H9 (cell line): ENCODE measurements around the gene SRRD. TPM values are rescaled to one million over a fixed set of nuclear protein-coding genes. Genes with fewer than 3 reads are reported as not detected.

Experiments
- DNase-seq: peaks from one replicate; pipeline ENCODE4 v3.0.0-alpha.2; 2017
- H2AFZ ChIP-seq: one replicate; pipeline ENCODE4 v1.6.1; 2013; ENCODE audit warnings: mild to moderate bottlenecking, low read length, control low read depth, moderate library complexity
- H2AK5ac ChIP-seq: 2 replicates; pipeline ENCODE4 v1.6.1; 2013; ENCODE audit warnings: low read length, control low read depth, mixed read lengths; ENCODE audit not compliant: insufficient read length
- H2BK120ac ChIP-seq: one replicate; pipeline ENCODE4 v1.6.1; 2013; ENCODE audit warnings: low read depth, mild to moderate bottlenecking, low read length, control low read depth, inconsistent platforms; ENCODE audit not compliant: poor library complexity, severe bottlenecking
- H2BK12ac ChIP-seq: 2 replicates; pipeline ENCODE4 v1.6.1; 2013; ENCODE audit warnings: low read length, control low read depth, mixed read lengths, low read depth; ENCODE audit not compliant: insufficient read length
- H2BK15ac ChIP-seq: 2 replicates; pipeline ENCODE4 v1.6.1; 2013; ENCODE audit warnings: low read depth, low read length, control low read depth
- H2BK20ac ChIP-seq: one replicate; pipeline ENCODE4 v1.6.1; 2013; ENCODE audit warnings: low read depth, mild to moderate bottlenecking, low read length, control low read depth, inconsistent platforms; ENCODE audit not compliant: poor library complexity, severe bottlenecking
- H2BK5ac ChIP-seq: 2 replicates; pipeline ENCODE4 v1.6.1; 2013; ENCODE audit warnings: low read length, control low read depth, mixed read lengths; ENCODE audit not compliant: insufficient read length
- H3K14ac ChIP-seq: 2 replicates; pipeline ENCODE4 v1.6.1; 2013; ENCODE audit warnings: low read length, control low read depth; ENCODE audit not compliant: insufficient read depth
- H3K18ac ChIP-seq: 2 replicates; pipeline ENCODE4 v1.6.1; 2013; ENCODE audit warnings: low read depth, mild to moderate bottlenecking, mixed read lengths, low read length, control low read depth; ENCODE audit not compliant: insufficient read length
- H3K23ac ChIP-seq: 2 replicates; pipeline ENCODE4 v1.6.1; 2013; ENCODE audit warnings: low read length, control low read depth, mixed read lengths, low read depth; ENCODE audit not compliant: insufficient read length
- H3K23me2 ChIP-seq: 2 replicates; pipeline ENCODE4 v1.6.1; 2013; ENCODE audit warnings: low read depth, mild to moderate bottlenecking, mixed read lengths, low read length, control low read depth; ENCODE audit not compliant: insufficient read length, poor library complexity, severe bottlenecking
- H3K27ac ChIP-seq: 2 replicates; pipeline ENCODE4 v1.5.1; 2013; ENCODE audit warnings: low read length, control low read depth, mixed read lengths, low read depth; ENCODE audit not compliant: insufficient read length
- H3K27me3 ChIP-seq: 2 replicates; pipeline ENCODE4 v1.6.1; 2013; ENCODE audit warnings: low read length, control low read depth, inconsistent platforms; ENCODE audit not compliant: insufficient read depth
- H3K4ac ChIP-seq: 2 replicates; pipeline ENCODE4 v1.6.1; 2013; ENCODE audit warnings: low read depth, mild to moderate bottlenecking, control low read depth, inconsistent platforms, low read length, moderate library complexity
- H3K4me1 ChIP-seq: 2 replicates; pipeline ENCODE4 v1.6.1; 2013; ENCODE audit warnings: low read length, control low read depth, inconsistent platforms; ENCODE audit not compliant: insufficient read depth
- H3K4me2 ChIP-seq: 2 replicates; pipeline ENCODE4 v1.6.1; 2013; ENCODE audit warnings: low read length, control low read depth, mixed read lengths; ENCODE audit not compliant: insufficient read length, insufficient read depth
- H3K56ac ChIP-seq: 2 replicates; pipeline ENCODE4 v1.6.1; 2013; ENCODE audit warnings: low read depth, mild to moderate bottlenecking, mixed read lengths, low read length, control low read depth; ENCODE audit not compliant: insufficient read length
- H3K79me1 ChIP-seq: 2 replicates; pipeline ENCODE4 v1.6.1; 2013; ENCODE audit warnings: low read depth, mild to moderate bottlenecking, moderate library complexity, low read length, control low read depth, inconsistent platforms; ENCODE audit not compliant: insufficient read depth, poor library complexity, severe bottlenecking
- H3K79me2 ChIP-seq: 2 replicates; pipeline ENCODE4 v1.6.1; 2013; ENCODE audit warnings: low read length, control low read depth, inconsistent platforms; ENCODE audit not compliant: insufficient read depth
- H3K9ac ChIP-seq: 2 replicates; pipeline ENCODE4 v1.6.1; 2013; ENCODE audit warnings: low read length, control low read depth, mixed read lengths; ENCODE audit not compliant: insufficient read length; ENCODE audit errors: extremely low read depth
- H3K9me3 ChIP-seq: one replicate; pipeline ENCODE4 v1.6.1; 2013; ENCODE audit warnings: low read depth, low read length, inconsistent platforms; ENCODE audit not compliant: control insufficient read depth
- H3T11ph ChIP-seq: one replicate; pipeline ENCODE4 v1.6.1; 2013; ENCODE audit warnings: mild to moderate bottlenecking, low read length, control low read depth, inconsistent platforms
- H4K20me1 ChIP-seq: one replicate; pipeline ENCODE4 v1.6.1; 2013; ENCODE audit not compliant: control insufficient read depth, insufficient read length, insufficient read depth
- H4K5ac ChIP-seq: 2 replicates; pipeline ENCODE4 v1.6.1; 2013; ENCODE audit warnings: low read depth, mild to moderate bottlenecking, mixed read lengths, low read length, control low read depth; ENCODE audit not compliant: insufficient read length
- H4K8ac ChIP-seq: replicated peaks from 2 replicates; pipeline ENCODE4 v1.6.1; 2013; ENCODE audit warnings: low read length, control low read depth, mixed read lengths, low read depth; ENCODE audit not compliant: insufficient read length
- H4K91ac ChIP-seq: 2 replicates; pipeline ENCODE4 v1.6.1; 2013; ENCODE audit warnings: low read depth, mild to moderate bottlenecking, moderate library complexity, mixed read lengths, low read length, control low read depth; ENCODE audit not compliant: insufficient read length
- H3K27ac Mint-ChIP-seq, 3 experiments: 2 replicates in 2 of 3; 3 replicates in 1 of 3; pipeline ENCODE4 v1.8.0; 2020 to 2021; ENCODE audit warnings: mixed read lengths in 3 of 3, mild to moderate bottlenecking in 1 of 3, moderate library complexity in 1 of 3
- H3K27me3 Mint-ChIP-seq: 2 replicates; pipeline ENCODE4 v1.8.0; 2021; ENCODE audit warnings: low read depth, mild to moderate bottlenecking, moderate library complexity, mixed read lengths
- H3K36me3 Mint-ChIP-seq, 3 experiments: 2 replicates in 2 of 3; 3 replicates in 1 of 3; pipeline ENCODE4 v1.8.0; 2020 to 2021; ENCODE audit warnings: low read depth in 3 of 3, mixed read lengths in 3 of 3; ENCODE audit not compliant: insufficient read depth in 1 of 3
- H3K4me1 Mint-ChIP-seq, 2 experiments: 2 replicates each; pipeline ENCODE4 v1.8.0; 2020; ENCODE audit warnings: mixed read lengths in 2 of 2
- H3K4me3 Mint-ChIP-seq, 2 experiments: 2 replicates in 1 of 2; 3 replicates in 1 of 2; pipeline ENCODE4 v1.8.0; 2020 to 2021; ENCODE audit warnings: mild to moderate bottlenecking in 2 of 2, mixed read lengths in 2 of 2, moderate library complexity in 1 of 2
- H3K9me3 Mint-ChIP-seq, 2 experiments: 2 replicates in 1 of 2; 3 replicates in 1 of 2; pipeline ENCODE4 v1.8.0; 2020; ENCODE audit warnings: mild to moderate bottlenecking in 2 of 2, mixed read lengths in 2 of 2, moderate library complexity in 1 of 2
- CTCF ChIP-seq: fragments of 200-600 bp; sonication (generic); conservative IDR thresholded peaks from 3 replicates; pipeline ENCODE4 v1.8.0; 2021; ENCODE audit warnings: antibody characterized with exemption, mild to moderate bottlenecking
- WGBS: extraction: QIAGEN DNeasy Blood & Tissue Kit; methylation state at CpG from one replicate; pipeline ENCODE4 v1.1.7; 2013; ENCODE audit warnings: missing lambda C conversion rate, low lambda C conversion rate, mixed read lengths; ENCODE audit not compliant: insufficient read length; ENCODE audit errors: extremely low coverage; 5-methylcytosine and 5-hydroxymethylcytosine counted together
- total RNA-seq: library from RNA; stranded (reverse); gene quantifications from 2 replicates; pipeline ENCODE4 v1.2.1, GENCODE V29; 2021

Gene SRRD
- total RNA-seq, 1 experiment from 2014 or later = 36.0 TPM

GRCh38 chr22:26522592-26522991, 38.9 kb downstream of the SRRD start:
- Histone ChIP-seq H4K91ac (no peak overlapping the region), H3K23ac (no peak overlapping the region), H3K4me1 (no peaks in the 10 kb centered on the region), H3K79me1 (no peaks in the 10 kb centered on the region), H3K9me3 (no peaks in the 10 kb centered on the region), H3K23me2 (no peaks in the 10 kb centered on the region), H2BK5ac (no peak overlapping the region), H4K5ac (no peak overlapping the region), H4K20me1 (no peaks in the 10 kb centered on the region), H2BK12ac (no peak overlapping the region), H3T11ph (no peak overlapping the region), H3K9ac (no peak overlapping the region), H3K27me3 (no peaks in the 10 kb centered on the region), H2AFZ (no peak overlapping the region), H2BK20ac (no peak overlapping the region), H3K79me2 (no peaks in the 10 kb centered on the region; the same call in 1 of the 2 replicates), H3K56ac (no peak overlapping the region), H2BK120ac (no peak overlapping the region), H2BK15ac (no peak overlapping the region), H3K4ac (no peak overlapping the region), H2AK5ac (no peak overlapping the region), H3K4me2 (no peak overlapping the region), H3K18ac (no peak overlapping the region), H4K8ac (no peak overlapping the region), H3K27ac (no peak overlapping the region), H3K14ac (no peak overlapping the region)
- H3K9me3 Mint-ChIP-seq = no peaks in the 10 kb centered on the region
- peak overlapping the region in 2 of 3 experiments; percentile 28 to 88; a peak in 2 of 7 replicates for H3K27ac Mint-ChIP-seq
- no peaks in the 10 kb centered on the region for H3K27me3 Mint-ChIP-seq
- no peaks in the 10 kb centered on the region for H3K4me1 Mint-ChIP-seq
- no peak overlapping the region for H3K4me3 Mint-ChIP-seq
- no peak for DNase-seq
- no CpG with 5 or more reads among the region's 4 CpGs for WGBS
- no peak for TF ChIP-seq CTCF
- H3K36me3 Mint-ChIP-seq = peaks cover 6 to 39% (median 29%) of the 10 kb centered on the region in 3 experiments; a peak in 6 of 7 replicates
